ENCODE measurements around the gene ASIC2. TPM values are rescaled to one million over a fixed set of nuclear protein-coding genes. Genes with fewer than 3 reads are reported as not detected.

ASIC2 gene
- total RNA-seq, 1 experiment from 2014 or later, result not detected

DNA sequence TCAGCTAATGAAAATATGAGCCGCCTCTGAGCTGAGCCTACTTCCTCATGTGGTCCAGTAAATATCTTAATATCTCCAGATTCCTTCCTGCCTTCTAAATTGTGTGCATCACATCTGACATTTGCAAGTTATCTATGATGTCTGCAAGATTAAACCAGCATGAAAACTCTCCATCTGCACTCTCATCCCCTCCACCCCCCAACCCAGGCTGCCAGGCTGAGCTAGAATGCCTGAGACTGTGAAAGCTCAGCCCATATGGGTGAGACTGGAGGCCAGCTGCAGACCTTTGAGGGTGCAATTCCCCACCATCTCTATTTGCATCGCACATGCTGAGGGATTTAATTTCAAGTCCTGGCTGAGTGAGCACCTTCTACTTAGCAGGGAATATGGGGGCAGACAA lies 82.8 kb downstream of the ASIC2 start:
- H4K20me1 ChIP-seq (ENCODE audit: insufficient read depth), result no peaks in the 10 kb centered on the region
- H2AFZ ChIP-seq (ENCODE audit: low read depth, low read length, poor library complexity, severe bottlenecking), result no peak overlapping the region
- no peak for ATAC-seq
- POLR2A ChIA-PET, result no interaction called here
- H3K79me2 ChIP-seq (ENCODE audit: insufficient read depth, low read length), result no peaks in the 10 kb centered on the region
- CTCF ChIA-PET, result no interaction called here
- peaks cover 31% of the 10 kb centered on the region for H3K27me3 ChIP-seq (ENCODE audit: insufficient read depth, low read length)
- H3K4me1 ChIP-seq (ENCODE audit: control insufficient read depth in 1 of 2, insufficient read depth in 2 of 2, low read length in 2 of 2), result no peaks in the 10 kb centered on the region
- no peak for DNase-seq (ENCODE audit: low read depth, low spot score)
- no peaks in the 10 kb centered on the region for H3K9me3 ChIP-seq (ENCODE audit: control insufficient read depth in 1 of 2, insufficient read depth in 1 of 2, low read depth in 1 of 2, low read length in 2 of 2)
- H3K4me3 ChIP-seq (replicated peaks in 1 of 2; ENCODE audit: low read depth in 1 of 2, low read length in 2 of 2), result no peak overlapping the region
- RAD21 ChIA-PET (ENCODE audit: low non-redundant PET in 1 of 2, low total read pairs in 2 of 2, uncharacterized antibody in 2 of 2, unreplicated experiment in 2 of 2), result no interaction called here
- no peaks in the 10 kb centered on the region for H3K9me2 ChIP-seq (ENCODE audit: insufficient read depth)
- no peak for TF ChIP-seq SP1 (IDR thresholded peaks at IDR 0.05; ENCODE audit: low read depth)
- TF ChIP-seq JUND (IDR thresholded peaks at IDR 0.05), result no peak
- TF ChIP-seq, protein P1, sequence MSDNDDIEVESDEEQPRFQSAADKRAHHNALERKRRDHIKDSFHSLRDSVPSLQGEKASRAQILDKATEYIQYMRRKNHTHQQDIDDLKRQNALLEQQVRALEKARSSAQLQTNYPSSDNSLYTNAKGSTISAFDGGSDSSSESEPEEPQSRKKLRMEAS (IDR thresholded peaks at IDR 0.05), result no peak
- TF ChIP-seq YY1 (IDR thresholded peaks at IDR 0.05; ENCODE audit: extremely low read depth, insufficient replicate concordance, low read depth, low read length), result no peak
- BruUV-seq (replicated peaks), result no TSS peak
- H3K4me2 ChIP-seq (ENCODE audit: low read length), result no peak overlapping the region
- no peak overlapping the region for H3K9ac ChIP-seq (ENCODE audit: low read length)
- H3K27ac ChIP-seq (ENCODE audit: low read depth, low read length), result no peak overlapping the region
- intact Hi-C loops (cut with micrococcal nuclease), result no loop called here
- no peaks in the 10 kb centered on the region for H3K36me3 ChIP-seq (ENCODE audit: control insufficient read depth in 1 of 2, insufficient read depth in 2 of 2, low read length in 2 of 2)

DNA sequence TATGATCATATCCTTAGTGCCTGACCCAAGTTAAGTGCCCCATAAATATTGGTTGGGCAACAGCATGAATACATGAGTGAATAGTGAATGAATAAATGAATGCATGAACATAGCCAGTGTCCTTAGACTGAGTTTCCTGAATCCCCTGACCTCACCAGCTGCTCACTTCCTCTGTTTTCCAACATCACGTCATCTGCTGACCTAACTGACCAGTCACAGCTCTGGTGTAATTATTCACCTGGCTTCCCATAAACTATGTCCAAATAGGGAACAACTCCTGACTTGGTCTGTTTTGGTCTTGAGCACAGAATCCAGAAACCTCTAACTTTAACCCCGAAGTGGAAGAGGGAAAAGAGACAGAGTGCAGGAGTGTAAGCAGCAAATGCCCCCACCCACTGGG lies 83.4 kb downstream of the ASIC2 start:
- no peaks in the 10 kb centered on the region for H3K79me2 ChIP-seq (ENCODE audit: insufficient read depth, low read length)
- no peaks in the 10 kb centered on the region for H3K9me2 ChIP-seq (ENCODE audit: insufficient read depth)
- no peak overlapping the region for H2AFZ ChIP-seq (ENCODE audit: low read depth, low read length, poor library complexity, severe bottlenecking)
- no peak for ATAC-seq
- no TSS peak for BruUV-seq (replicated peaks)
- H4K20me1 ChIP-seq (ENCODE audit: insufficient read depth), result no peaks in the 10 kb centered on the region
- no peak overlapping the region for H3K27ac ChIP-seq (ENCODE audit: low read depth, low read length)
- no peak overlapping the region for H3K4me3 ChIP-seq (replicated peaks in 1 of 2; ENCODE audit: low read depth in 1 of 2, low read length in 2 of 2)
- no peaks in the 10 kb centered on the region for H3K4me1 ChIP-seq (ENCODE audit: control insufficient read depth in 1 of 2, insufficient read depth in 2 of 2, low read length in 2 of 2)
- RAD21 ChIA-PET (ENCODE audit: low non-redundant PET in 1 of 2, low total read pairs in 2 of 2, uncharacterized antibody in 2 of 2, unreplicated experiment in 2 of 2), result no interaction called here
- TF ChIP-seq ZNF274 (IDR thresholded peaks at IDR 0.05; ENCODE audit: low read depth, low read length), result no peak
- TF ChIP-seq, protein P2, sequence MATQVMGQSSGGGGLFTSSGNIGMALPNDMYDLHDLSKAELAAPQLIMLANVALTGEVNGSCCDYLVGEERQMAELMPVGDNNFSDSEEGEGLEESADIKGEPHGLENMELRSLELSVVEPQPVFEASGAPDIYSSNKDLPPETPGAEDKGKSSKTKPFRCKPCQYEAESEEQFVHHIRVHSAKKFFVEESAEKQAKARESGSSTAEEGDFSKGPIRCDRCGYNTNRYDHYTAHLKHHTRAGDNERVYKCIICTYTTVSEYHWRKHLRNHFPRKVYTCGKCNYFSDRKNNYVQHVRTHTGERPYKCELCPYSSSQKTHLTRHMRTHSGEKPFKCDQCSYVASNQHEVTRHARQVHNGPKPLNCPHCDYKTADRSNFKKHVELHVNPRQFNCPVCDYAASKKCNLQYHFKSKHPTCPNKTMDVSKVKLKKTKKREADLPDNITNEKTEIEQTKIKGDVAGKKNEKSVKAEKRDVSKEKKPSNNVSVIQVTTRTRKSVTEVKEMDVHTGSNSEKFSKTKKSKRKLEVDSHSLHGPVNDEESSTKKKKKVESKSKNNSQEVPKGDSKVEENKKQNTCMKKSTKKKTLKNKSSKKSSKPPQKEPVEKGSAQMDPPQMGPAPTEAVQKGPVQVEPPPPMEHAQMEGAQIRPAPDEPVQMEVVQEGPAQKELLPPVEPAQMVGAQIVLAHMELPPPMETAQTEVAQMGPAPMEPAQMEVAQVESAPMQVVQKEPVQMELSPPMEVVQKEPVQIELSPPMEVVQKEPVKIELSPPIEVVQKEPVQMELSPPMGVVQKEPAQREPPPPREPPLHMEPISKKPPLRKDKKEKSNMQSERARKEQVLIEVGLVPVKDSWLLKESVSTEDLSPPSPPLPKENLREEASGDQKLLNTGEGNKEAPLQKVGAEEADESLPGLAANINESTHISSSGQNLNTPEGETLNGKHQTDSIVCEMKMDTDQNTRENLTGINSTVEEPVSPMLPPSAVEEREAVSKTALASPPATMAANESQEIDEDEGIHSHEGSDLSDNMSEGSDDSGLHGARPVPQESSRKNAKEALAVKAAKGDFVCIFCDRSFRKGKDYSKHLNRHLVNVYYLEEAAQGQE (IDR thresholded peaks at IDR 0.05; ENCODE audit: low read depth), result no peak
- no peak for TF ChIP-seq CBX3 (IDR thresholded peaks at IDR 0.05; ENCODE audit: low read depth)
- no peak for TF ChIP-seq POLR2A (IDR thresholded peaks at IDR 0.05; ENCODE audit: borderline replicate concordance, extremely low read depth, insufficient read depth, insufficient read length)
- no peak for TF ChIP-seq SIN3A (IDR thresholded peaks at IDR 0.05; ENCODE audit: low read depth)
- TF ChIP-seq, protein P3, sequence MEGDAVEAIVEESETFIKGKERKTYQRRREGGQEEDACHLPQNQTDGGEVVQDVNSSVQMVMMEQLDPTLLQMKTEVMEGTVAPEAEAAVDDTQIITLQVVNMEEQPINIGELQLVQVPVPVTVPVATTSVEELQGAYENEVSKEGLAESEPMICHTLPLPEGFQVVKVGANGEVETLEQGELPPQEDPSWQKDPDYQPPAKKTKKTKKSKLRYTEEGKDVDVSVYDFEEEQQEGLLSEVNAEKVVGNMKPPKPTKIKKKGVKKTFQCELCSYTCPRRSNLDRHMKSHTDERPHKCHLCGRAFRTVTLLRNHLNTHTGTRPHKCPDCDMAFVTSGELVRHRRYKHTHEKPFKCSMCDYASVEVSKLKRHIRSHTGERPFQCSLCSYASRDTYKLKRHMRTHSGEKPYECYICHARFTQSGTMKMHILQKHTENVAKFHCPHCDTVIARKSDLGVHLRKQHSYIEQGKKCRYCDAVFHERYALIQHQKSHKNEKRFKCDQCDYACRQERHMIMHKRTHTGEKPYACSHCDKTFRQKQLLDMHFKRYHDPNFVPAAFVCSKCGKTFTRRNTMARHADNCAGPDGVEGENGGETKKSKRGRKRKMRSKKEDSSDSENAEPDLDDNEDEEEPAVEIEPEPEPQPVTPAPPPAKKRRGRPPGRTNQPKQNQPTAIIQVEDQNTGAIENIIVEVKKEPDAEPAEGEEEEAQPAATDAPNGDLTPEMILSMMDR (IDR thresholded peaks at IDR 0.05 in 2 of 3, conservative IDR thresholded peaks at IDR 0.05 in 1 of 3; ENCODE audit: borderline replicate concordance in 1 of 3, insufficient read depth in 1 of 3, low read depth in 2 of 3, low read length in 2 of 3), result no peak
- TF ChIP-seq EGR1 (IDR thresholded peaks at IDR 0.05; ENCODE audit: low read depth), result no peak
- TF ChIP-seq POLR2AphosphoS5 (IDR thresholded peaks at IDR 0.05; ENCODE audit: low read depth, low read length), result no peak
- TF ChIP-seq YY1 (IDR thresholded peaks at IDR 0.05; ENCODE audit: extremely low read depth, insufficient replicate concordance, low read depth, low read length), result no peak
- H3K9me3 ChIP-seq (ENCODE audit: control insufficient read depth in 1 of 2, insufficient read depth in 1 of 2, low read depth in 1 of 2, low read length in 2 of 2), result no peaks in the 10 kb centered on the region
- POLR2A ChIA-PET, result no interaction called here
- CTCF ChIA-PET, result no interaction called here
- intact Hi-C loops (cut with micrococcal nuclease), result no loop called here
- no peak overlapping the region for H3K9ac ChIP-seq (ENCODE audit: low read length)
- no peaks in the 10 kb centered on the region for H3K36me3 ChIP-seq (ENCODE audit: control insufficient read depth in 1 of 2, insufficient read depth in 2 of 2, low read length in 2 of 2)
- DNase-seq (ENCODE audit: low read depth, low spot score), result no peak
- H3K27me3 ChIP-seq (ENCODE audit: insufficient read depth, low read length), result peaks cover 31% of the 10 kb centered on the region
- H3K4me2 ChIP-seq (ENCODE audit: low read length), result no peak overlapping the region
